Activated CD4-positive, alpha-beta T cell treated with anti-CD3 and anti-CD28 coated beads, Interleukin-2, amount 50 U/mL, for 4 hours (primary cell): ENCODE data around the gene SPINT3.

ENCODE experiments used
- DNase-seq, 2 experiments: peaks; one replicate each; pipeline ENCODE4 v3.0.0-alpha.2; 2020

Gene SPINT3

GRCh38 chr20:45515147-45515913 lies at the start of gene SPINT3:
Gene SPINT3 (minus strand): TSS chr20:45515622. CDS start chr20:45515608, 14 bp downstream.
- no peak for DNase-seq

DNA sequence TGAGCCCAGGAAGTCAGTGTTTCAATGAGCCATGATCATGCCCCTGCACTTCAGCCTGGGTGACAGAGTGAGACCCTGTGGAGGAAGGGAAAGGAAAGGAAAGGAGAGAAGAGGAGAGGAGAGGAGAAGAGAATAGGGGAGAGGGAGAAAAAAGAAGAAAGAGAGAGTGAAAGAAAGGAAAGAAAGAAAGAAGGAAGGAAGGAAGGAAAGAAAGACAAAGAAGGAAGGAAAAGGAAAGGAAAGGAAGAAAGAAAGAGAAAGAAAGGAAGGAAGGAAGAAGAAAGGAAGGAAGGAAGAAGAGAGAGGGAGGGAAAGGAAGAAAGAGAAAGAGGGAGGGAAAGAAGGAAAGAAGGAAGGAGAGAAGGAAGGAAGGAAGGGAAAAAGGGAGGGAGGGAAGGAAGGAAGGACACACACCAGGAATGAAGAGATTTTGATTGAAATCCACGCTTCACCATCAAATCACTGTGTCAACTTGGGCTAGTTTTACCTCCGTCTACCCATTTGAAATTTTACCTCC lies 49.4 kb upstream of the SPINT3 start:
- DNase-seq = no peak

GRCh38 chr20:45555198-45555597 lies 39.8 kb upstream of the SPINT3 start:
- DNase-seq = no peak

GRCh38 chr20:45552456-45552855 lies 37.0 kb upstream of the SPINT3 start:
- no peak for DNase-seq

GRCh38 chr20:45550765-45551164 lies 35.3 kb upstream of the SPINT3 start:
- no peak for DNase-seq

GRCh38 chr20:45548410-45548809 lies 33.0 kb upstream of the SPINT3 start:
- DNase-seq = no peak

- no peak for DNase-seq
Measured at GRCh38 chr20:45547206-45547770, 31.9 kb upstream of the SPINT3 start, which contains the start of gene EPPIN. Gene EPPIN (minus strand): TSS chr20:45547401. CDS start chr20:45547357, 44 bp downstream.

DNA sequence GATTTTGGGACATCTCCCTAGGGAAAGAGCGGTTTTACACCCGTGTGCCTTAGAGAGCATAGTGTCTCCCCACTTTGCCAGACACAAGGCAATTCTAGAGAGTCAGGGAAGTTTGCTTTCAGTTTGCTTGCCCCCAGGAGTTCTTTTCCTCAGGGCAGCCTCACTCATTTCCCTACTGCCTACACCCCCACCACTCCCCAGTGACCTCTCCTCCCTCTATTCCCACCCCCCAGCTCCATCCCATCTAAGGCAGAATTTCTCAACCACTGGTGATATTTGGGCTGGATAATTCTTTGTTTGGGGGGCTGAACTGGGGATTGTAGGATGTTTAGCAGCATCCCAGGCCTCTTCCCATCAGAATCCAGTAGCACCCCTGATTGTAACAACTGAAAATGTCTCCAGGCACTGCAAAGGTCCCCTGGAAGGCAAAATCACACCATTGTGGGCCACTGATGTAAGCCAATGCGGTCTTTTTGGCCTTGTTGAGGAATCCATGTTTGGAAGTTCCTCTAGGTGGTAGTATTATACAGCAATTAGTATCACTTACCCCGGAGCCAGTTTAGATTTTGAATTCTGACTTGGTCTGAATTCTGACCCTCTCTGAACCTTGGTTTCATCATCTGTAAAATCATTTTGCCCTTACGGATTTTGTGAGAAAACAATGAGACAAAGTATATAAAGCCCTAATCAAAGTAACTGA lies 30.5 kb upstream of the SPINT3 start:
- no peak for DNase-seq

GRCh38 chr20:45545351-45545750 lies 29.9 kb upstream of the SPINT3 start:
- no peak for DNase-seq

GRCh38 chr20:45539382-45539781 lies 24.0 kb upstream of the SPINT3 start, which contains the start of gene WFDC6:
Gene WFDC6 (minus strand): TSS chr20:45539482. CDS start chr20:45539407, 75 bp downstream.
- no peak for DNase-seq

DNA sequence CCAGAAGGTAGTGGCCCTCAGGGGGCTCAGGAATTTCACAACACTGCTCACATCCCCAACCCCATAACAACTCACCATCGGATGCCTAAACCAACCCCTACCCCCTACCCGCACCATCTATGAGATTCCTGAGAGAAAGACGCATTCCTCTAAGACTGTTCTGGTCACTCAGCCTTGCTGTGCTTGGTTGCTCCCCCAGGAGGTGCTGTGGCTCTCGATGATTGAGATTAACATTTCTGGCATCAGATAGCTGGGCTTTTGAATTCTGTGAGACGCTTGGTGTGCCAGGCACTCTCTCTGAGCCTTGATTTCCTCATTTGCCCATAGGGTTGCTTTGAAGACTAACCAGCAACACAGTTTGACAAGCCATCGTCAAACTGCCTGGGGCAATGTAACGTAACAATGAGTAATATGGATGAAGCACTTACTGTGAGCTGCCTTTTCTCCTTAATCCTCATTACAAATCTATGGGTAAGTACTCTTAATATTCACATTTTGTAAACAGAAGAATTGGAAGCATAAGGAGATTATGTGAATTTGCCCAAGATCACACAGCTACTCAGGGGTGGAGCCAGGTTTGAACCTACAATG lies 22.9 kb upstream of the SPINT3 start:
- no peak for DNase-seq

DNA sequence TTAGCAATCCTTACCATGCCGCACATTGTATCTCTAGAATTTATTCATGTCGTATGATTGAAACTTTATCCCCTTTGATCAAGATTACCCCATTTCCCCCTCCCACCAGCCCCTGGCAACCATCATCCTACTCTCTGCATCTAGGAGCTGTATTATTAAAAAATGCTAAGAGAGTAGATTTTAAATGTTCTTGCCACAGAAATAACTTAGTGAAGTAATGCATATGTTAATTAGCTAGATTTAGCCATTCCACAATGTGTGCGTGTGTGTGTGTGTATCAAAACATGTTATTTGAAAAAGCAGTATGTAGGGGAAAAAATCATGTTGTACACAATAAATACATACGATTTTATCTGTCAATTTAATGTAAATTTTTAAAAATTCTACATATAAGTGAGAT lies 11.9 kb upstream of the SPINT3 start:
- DNase-seq = no peak

- no peak for DNase-seq
Measured at GRCh38 chr20:45523821-45524220, 8.4 kb upstream of the SPINT3 start.

- DNase-seq = no peak
Measured at GRCh38 chr20:45518282-45518681, 2.9 kb upstream of the SPINT3 start.

- no peak for DNase-seq
Measured at GRCh38 chr20:45510242-45510862, 5.1 kb downstream of the SPINT3 start.

- DNase-seq = no peak
Measured at GRCh38 chr20:45509091-45509490, 6.3 kb downstream of the SPINT3 start.

- no peak for DNase-seq
Measured at GRCh38 chr20:45508068-45508886, 7.1 kb downstream of the SPINT3 start.

DNA sequence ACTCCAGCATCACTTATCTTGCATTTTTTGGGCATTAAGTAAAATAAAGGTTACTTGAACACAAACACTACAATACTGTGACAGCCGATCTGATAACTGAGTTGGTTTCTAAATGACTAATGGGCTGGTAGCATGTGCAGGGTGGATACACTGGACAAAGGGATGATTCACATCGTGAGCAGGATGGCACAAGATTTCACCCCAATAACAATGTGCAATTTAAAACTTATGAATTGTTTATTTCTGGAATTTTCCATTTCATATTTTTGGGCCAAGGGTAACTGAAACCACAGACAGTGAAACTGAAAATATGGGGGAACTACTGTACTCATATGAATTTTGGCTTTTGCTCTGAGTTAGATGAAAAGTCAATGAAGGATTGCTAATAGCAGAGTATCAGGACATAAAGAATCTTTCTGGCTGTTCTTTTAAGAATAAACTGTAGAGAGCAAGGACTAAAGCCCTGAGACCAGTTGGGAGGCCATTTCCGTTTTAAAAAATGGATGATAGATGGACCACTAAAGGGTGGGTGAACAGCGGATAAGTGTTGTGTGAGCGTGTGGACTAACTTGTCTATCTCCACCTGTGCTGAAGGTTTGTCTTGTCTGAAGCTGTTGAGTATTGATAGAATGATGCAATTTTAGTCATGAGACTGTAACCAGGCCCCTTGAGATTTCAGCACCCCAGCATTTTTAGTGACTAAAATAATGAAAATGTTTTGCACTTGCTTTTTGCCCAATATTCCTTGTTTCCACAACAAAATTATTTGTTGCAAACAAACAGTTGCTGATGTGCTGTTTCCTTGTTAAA lies 8.2 kb downstream of the SPINT3 start:
- DNase-seq = no peak

DNA sequence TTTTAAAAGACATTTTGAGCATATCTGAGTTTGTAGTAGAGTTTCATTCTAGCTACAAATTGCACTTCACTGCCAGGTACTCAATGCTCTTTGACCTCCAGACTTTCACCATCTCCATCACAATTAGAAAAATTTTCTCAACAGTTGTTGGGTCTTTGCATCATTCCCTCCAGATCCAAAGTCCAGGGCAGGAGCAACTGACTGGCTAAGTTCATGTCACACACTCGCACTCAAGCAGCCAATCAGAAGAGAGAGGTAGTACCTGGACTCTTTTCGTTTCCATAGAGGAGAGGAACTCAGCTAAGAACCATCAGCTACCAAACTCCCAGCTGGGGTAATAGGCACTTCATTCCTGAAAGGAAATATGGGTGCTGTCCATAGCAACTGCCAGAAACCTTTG lies 9.0 kb downstream of the SPINT3 start:
- DNase-seq = no peak

GRCh38 chr20:45503403-45503802 lies 12.0 kb downstream of the SPINT3 start:
- DNase-seq = no peak

GRCh38 chr20:45502561-45502960 lies 12.9 kb downstream of the SPINT3 start:
- no peak for DNase-seq
